Caco-2 (cell line): ENCODE data around the gene E2F6. TPM values are rescaled to one million over a fixed set of nuclear protein-coding genes. Genes with fewer than 3 reads are reported as not detected.

Source experiments
- BruUV-seq: library from RNA; stranded (reverse); fragments of 400-500 nt; replicated peaks from 2 replicates; lab custom pipeline; 2021; lab: Mats Ljungman, UMichigan
- CTCF ChIA-PET: fragments of 300-600 bp; sonication (Branson Sonifier 250); formaldehyde crosslinking; loops from one replicate; lab custom pipeline; 2022; ENCODE audit warnings: antibody characterized with exemption; lab: Charles Lee
- POLR2A ChIA-PET: fragments of 300-600 bp; sonication (Branson Sonifier 250); formaldehyde crosslinking; loops from one replicate; lab custom pipeline; 2022; ENCODE audit warnings: antibody characterized with exemption; lab: Charles Lee
- DNase-seq, 2 experiments: peaks; one replicate each; pipeline versions ENCODE4 v3.0.0 to v3.0.0-alpha.2; 2020 to 2022
- H3K27me3 ChIP-seq: replicated peaks from 2 replicates; pipeline ENCODE4 v1.6.0; 2011; ENCODE audit warnings: low read length; ENCODE audit not compliant: control insufficient read depth, insufficient read depth
- H3K36me3 ChIP-seq: 2 replicates; pipeline ENCODE4 v1.5.1; 2011; ENCODE audit warnings: low read length; ENCODE audit not compliant: control insufficient read depth, insufficient read depth
- H3K4me1 ChIP-seq: fragments of 250-450 bp; sonication (Bioruptor Pico); 2 replicates; pipeline ENCODE4 v1.5.1; 2020; ENCODE audit warnings: mild to moderate bottlenecking
- H3K4me3 ChIP-seq: 2 replicates; pipeline ENCODE4 v1.5.1; 2011; ENCODE audit warnings: low read depth, mild to moderate bottlenecking, control low read depth, low read length
- H3K9me3 ChIP-seq: fragments of 250-450 bp; sonication (Bioruptor Pico); 2 replicates; pipeline ENCODE4 v1.5.1; 2020; ENCODE audit warnings: mild to moderate bottlenecking, moderate library complexity
- H3K27ac Mint-ChIP-seq: one replicate; pipeline ENCODE4 v1.8.0; 2022; ENCODE audit warnings: mixed read lengths; ENCODE audit not compliant: unreplicated experiment
- H3K27me3 Mint-ChIP-seq: one replicate; pipeline ENCODE4 v1.8.0; 2022; ENCODE audit warnings: mixed read lengths; ENCODE audit not compliant: insufficient read depth, unreplicated experiment
- H3K36me3 Mint-ChIP-seq: one replicate; pipeline ENCODE4 v1.8.0; 2022; ENCODE audit warnings: mild to moderate bottlenecking, mixed read lengths; ENCODE audit not compliant: insufficient read depth, unreplicated experiment
- H3K4me1 Mint-ChIP-seq: one replicate; pipeline ENCODE4 v1.8.0; 2022; ENCODE audit warnings: low read depth, mixed read lengths; ENCODE audit not compliant: unreplicated experiment
- H3K4me3 Mint-ChIP-seq: one replicate; pipeline ENCODE4 v1.8.0; 2022; ENCODE audit warnings: mild to moderate bottlenecking, moderate library complexity, mixed read lengths; ENCODE audit not compliant: unreplicated experiment
- H3K9me3 Mint-ChIP-seq: one replicate; pipeline ENCODE4 v1.8.0; 2022; ENCODE audit warnings: mixed read lengths; ENCODE audit not compliant: unreplicated experiment
- intact Hi-C: fragments of 100-400 bp; cut with micrococcal nuclease; formaldehyde crosslinking; loops from one replicate; pipeline ENCODE4 v1.10.0; 2022; ENCODE audit not compliant: unreplicated experiment
- total RNA-seq: library from RNA; stranded (reverse); gene quantifications from 2 replicates; pipeline ENCODE4 v1.2.3, GENCODE V29; 2022
- TF ChIP-seq, protein P1 (sequence below), 2 experiments: fragments of 200-600 bp in 1 of 2; IDR thresholded peaks; 1 replicate in 1 of 2; 2 replicates in 1 of 2; pipeline versions ENCODE4 v1.5.1 to v1.8.0; 2011 to 2022; ENCODE audit warnings: antibody characterized with exemption in 1 of 2, control low read depth in 1 of 2, inconsistent platforms in 1 of 2, low read depth in 1 of 2, low read length in 1 of 2, mild to moderate bottlenecking in 1 of 2, moderate library complexity in 1 of 2; ENCODE audit not compliant: insufficient read depth in 1 of 2, severe bottlenecking in 1 of 2, unreplicated experiment in 1 of 2

The E2F6 gene
- total RNA-seq, 1 experiment from 2014 or later = 44.5 TPM

DNA sequence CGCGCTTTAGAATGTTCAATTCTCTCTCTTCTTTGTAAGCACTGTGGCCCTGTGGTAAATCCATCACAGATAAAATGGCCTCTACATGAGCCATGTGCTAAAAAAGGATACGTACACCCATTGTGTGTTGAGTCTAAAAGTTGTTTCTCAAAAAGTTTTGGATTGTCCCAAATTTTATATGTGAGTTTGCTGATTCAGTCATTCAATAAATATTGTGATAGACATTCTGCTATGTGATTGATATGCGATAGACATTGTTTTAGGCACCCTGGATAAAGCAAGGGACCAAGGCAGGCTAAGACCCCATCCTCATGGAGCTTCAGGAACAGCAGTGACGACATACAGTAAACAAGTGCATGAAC lies 53.5 kb downstream of the E2F6 start:
- Histone ChIP-seq H3K36me3 (no peaks in the 10 kb centered on the region), H3K4me3 (no peak overlapping the region), H3K27me3 (no peaks in the 10 kb centered on the region), H3K4me1 (no peaks in the 10 kb centered on the region), H3K9me3 (no peaks in the 10 kb centered on the region)
- DNase-seq = no peak
- no peaks in the 10 kb centered on the region for H3K36me3 Mint-ChIP-seq
- no peak overlapping the region for H3K27ac Mint-ChIP-seq
- BruUV-seq = no TSS peak
- H3K4me1 Mint-ChIP-seq = no peaks in the 10 kb centered on the region
- ChIA-PET POLR2A (no interaction called here), CTCF (interaction anchor here (0.5 to 2.2 kb wide), 8 partner anchors 68 to 579 kb away, joined by 3 to 18 read pairs (median 5); partner anchors contain the start of gene ROCK2)
- H3K4me3 Mint-ChIP-seq = no peak overlapping the region
- TF ChIP-seq, protein P1, sequence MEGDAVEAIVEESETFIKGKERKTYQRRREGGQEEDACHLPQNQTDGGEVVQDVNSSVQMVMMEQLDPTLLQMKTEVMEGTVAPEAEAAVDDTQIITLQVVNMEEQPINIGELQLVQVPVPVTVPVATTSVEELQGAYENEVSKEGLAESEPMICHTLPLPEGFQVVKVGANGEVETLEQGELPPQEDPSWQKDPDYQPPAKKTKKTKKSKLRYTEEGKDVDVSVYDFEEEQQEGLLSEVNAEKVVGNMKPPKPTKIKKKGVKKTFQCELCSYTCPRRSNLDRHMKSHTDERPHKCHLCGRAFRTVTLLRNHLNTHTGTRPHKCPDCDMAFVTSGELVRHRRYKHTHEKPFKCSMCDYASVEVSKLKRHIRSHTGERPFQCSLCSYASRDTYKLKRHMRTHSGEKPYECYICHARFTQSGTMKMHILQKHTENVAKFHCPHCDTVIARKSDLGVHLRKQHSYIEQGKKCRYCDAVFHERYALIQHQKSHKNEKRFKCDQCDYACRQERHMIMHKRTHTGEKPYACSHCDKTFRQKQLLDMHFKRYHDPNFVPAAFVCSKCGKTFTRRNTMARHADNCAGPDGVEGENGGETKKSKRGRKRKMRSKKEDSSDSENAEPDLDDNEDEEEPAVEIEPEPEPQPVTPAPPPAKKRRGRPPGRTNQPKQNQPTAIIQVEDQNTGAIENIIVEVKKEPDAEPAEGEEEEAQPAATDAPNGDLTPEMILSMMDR (IDR thresholded peaks at IDR 0.05; ENCODE audit: insufficient read depth in 1 of 2, low read depth in 1 of 2, low read length in 1 of 2, severe bottlenecking in 1 of 2, unreplicated experiment in 1 of 2) = no peak
- intact Hi-C loops = loop anchor here (1.0 kb wide), 3 partner anchors 70 to 280 kb away; no protein-coding TSS in a partner anchor
- H3K9me3 Mint-ChIP-seq = no peaks in the 10 kb centered on the region
- no peaks in the 10 kb centered on the region for H3K27me3 Mint-ChIP-seq

DNA sequence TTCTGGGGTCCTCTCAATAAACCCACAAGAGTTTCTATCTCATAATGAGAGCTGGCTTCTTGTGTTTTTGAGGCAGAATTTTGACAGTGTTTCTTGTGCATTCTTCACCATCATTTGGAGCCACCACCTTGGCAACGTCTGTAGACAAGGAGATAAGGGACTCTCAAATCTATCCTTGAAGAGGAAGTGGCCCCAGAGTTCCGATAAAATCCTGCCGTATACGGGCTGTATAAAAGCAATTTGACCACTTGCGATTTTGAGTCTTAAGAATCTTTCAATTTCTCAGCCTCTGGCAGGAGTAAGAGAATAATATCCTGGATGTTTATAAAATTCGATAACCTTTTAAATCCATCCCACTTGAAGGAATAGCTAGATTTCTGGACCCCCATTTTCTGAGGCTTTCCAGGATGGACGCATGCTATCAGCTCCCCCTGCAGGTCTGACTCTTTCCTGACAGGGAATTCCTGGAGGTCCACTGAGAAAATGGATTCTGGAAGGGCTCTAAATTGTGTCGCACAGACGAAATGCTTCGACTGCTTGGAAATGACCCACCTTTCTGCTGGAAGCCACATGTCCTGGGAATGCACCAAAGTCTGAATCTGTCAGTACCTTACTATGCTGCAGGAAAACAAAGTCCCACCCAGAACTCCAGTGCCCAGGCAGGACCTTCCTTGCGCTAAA lies 54.1 kb downstream of the E2F6 start:
- H3K4me3 ChIP-seq = no peak overlapping the region
- POLR2A ChIA-PET = no interaction called here

DNA sequence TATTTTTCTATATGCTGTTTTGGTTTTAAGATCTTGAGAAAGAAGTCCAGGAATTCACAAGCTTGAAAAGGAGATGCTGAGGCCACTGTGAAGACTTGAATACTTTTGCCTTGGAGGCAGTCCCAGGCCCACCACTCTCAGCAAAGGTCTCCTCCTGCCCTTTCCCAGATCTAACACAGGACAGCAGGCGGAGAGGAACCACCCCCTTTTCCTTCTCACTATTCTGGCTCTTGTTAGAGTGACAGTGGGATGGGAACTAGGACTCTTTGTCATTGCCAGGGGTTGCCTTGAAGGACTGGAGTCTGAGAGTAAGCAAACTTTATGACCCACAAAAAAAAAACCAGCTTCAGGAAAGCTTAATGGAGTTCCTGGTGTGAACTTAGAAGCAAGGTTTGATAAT lies 54.7 kb downstream of the E2F6 start:
- H3K4me3 ChIP-seq = no peak overlapping the region
- no peaks in the 10 kb centered on the region for H3K9me3 ChIP-seq
- H3K9me3 Mint-ChIP-seq = no peaks in the 10 kb centered on the region
- ChIA-PET POLR2A (no interaction called here), CTCF (interaction anchor here (0.6 to 2.2 kb wide), 7 partner anchors 67 to 278 kb away, joined by 3 to 18 read pairs (median 5); partner anchors contain the start of gene ROCK2)
- BruUV-seq = no TSS peak
- H3K4me1 ChIP-seq = no peaks in the 10 kb centered on the region; the same call in 1 of the 2 replicates
- H3K36me3 Mint-ChIP-seq = no peaks in the 10 kb centered on the region
- no peaks in the 10 kb centered on the region for H3K27me3 ChIP-seq
- no peak overlapping the region for H3K27ac Mint-ChIP-seq
- no peaks in the 10 kb centered on the region for H3K4me1 Mint-ChIP-seq
- intact Hi-C loops = no loop called here
- H3K36me3 ChIP-seq = no peaks in the 10 kb centered on the region
- no peak for DNase-seq
- TF ChIP-seq, protein P1 (IDR thresholded peaks at IDR 0.05; ENCODE audit: insufficient read depth in 1 of 2, low read depth in 1 of 2, low read length in 1 of 2, severe bottlenecking in 1 of 2, unreplicated experiment in 1 of 2) = no peak
- no peaks in the 10 kb centered on the region for H3K27me3 Mint-ChIP-seq
- no peak overlapping the region for H3K4me3 Mint-ChIP-seq

More for the DNA sequence above, 54.1 kb downstream of the E2F6 start:
- Mint-ChIP-seq H3K36me3 (no peaks in the 10 kb centered on the region), H3K27ac (no peak overlapping the region), H3K27me3 (no peaks in the 10 kb centered on the region), H3K9me3 (no peaks in the 10 kb centered on the region), H3K4me3 (no peak overlapping the region), H3K4me1 (no peaks in the 10 kb centered on the region)
- TF ChIP-seq, protein P1 (IDR thresholded peaks at IDR 0.05; ENCODE audit: insufficient read depth in 1 of 2, low read depth in 1 of 2, low read length in 1 of 2, severe bottlenecking in 1 of 2, unreplicated experiment in 1 of 2) = peak; percentile 78 to 82
- no peaks in the 10 kb centered on the region for H3K27me3 ChIP-seq
- no peaks in the 10 kb centered on the region for H3K4me1 ChIP-seq
- CTCF ChIA-PET = interaction anchor here (0.5 to 2.2 kb wide), 10 partner anchors 67 to 579 kb away, joined by 3 to 18 read pairs (median 5); partner anchors contain the start of gene ROCK2
- intact Hi-C loops = loop anchor here (1.0 kb wide), 3 partner anchors 70 to 280 kb away; no protein-coding TSS in a partner anchor
- BruUV-seq = no TSS peak
- DNase-seq = peak; percentile 54 to 64
- H3K36me3 ChIP-seq = no peaks in the 10 kb centered on the region
- H3K9me3 ChIP-seq = no peaks in the 10 kb centered on the region
